HL-60 (cell line): Measurements from ENCODE around the gene TPM3.

Source experiments
- microRNA-seq: library from miRNA; unstranded; fragments of <30 nt; microRNA quantifications from one replicate; pipeline ENCODE4, GENCODE V29; 2018

The TPM3 gene

Small RNAs within 50 kb of the gene (microRNA-seq; reads per million reads assigned to microRNA genes)
- 6.3 reads per million, percentile 21 among the genes with 10 or more reads in this experiment for gene MIR190B
